NCI-H82 treated with DMSO at 0.1 percent for 48 hours (cell line): ENCODE measurements around the gene FAM3A.
"Not testable (repeated sequence)": the region's sequence is repeated elsewhere in the genome, so short reads cannot be mapped to it uniquely, and the experiment has no call there.

Source experiments
- DNase-seq: peaks from one replicate; lab custom pipeline; 2025; ENCODE audit not compliant: unreplicated experiment; lab: John Stamatoyannopoulos, UW

Gene FAM3A

DNA sequence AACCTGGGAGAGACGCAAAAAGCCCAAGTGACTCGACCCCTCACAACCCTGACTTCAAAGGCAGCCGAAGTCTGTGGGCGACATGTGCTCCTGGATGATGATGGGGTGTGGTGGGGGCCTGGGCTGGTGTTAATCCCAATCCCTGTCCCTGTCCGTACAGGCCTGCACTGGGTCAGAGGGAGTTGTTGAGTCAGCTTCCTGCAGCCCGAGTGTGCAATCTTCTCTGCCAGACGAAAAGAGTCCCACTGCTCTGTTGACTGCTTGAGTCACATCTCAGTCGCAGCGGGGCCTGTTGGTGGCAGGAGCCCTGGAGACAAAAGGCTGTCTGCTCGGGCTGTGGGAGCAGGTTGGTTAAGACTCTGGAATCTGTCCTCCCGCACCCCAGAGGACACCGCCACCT, 10.3 kb downstream of the FAM3A start:
- no peak for DNase-seq

DNA sequence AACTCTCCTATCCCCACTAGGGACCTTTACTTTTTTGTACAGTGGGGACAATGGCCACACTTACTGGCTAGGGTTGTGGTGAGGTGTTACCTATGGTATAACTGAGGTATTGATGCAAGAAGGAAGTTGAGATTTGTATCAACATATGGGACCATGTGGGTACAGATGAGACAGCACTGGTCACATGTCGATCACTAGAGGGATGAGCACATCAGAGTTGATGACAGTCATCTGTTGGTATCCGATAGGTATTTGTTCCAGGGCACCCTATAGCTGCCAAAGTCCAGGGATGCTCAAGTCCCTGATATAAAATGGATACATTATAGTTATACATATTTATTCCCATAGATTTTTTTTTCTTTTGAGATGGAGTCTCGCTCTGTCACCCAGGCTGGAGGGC, 13.0 kb downstream of the FAM3A start:
- DNase-seq = no peak

DNA sequence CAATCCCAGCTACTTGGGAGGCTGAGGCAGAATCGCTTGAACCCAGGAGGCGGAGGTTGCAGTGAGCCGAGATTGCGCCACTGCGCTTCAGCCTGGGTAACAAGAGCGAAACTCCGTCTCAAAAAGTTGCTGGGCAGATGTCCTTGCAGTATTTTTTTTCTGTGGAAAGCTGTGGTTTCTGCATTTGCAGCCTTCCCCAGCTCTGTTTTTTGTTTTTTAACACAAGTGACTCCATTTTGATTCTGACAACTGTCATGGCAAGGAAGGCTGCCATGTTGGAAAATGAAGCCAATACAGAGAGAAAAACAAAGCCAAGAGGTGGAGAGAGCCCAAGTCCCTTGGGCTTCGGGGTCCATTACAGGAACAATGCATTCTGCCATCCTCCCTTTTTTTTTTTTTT, 13.9 kb downstream of the FAM3A start:
- no peak for DNase-seq

DNA sequence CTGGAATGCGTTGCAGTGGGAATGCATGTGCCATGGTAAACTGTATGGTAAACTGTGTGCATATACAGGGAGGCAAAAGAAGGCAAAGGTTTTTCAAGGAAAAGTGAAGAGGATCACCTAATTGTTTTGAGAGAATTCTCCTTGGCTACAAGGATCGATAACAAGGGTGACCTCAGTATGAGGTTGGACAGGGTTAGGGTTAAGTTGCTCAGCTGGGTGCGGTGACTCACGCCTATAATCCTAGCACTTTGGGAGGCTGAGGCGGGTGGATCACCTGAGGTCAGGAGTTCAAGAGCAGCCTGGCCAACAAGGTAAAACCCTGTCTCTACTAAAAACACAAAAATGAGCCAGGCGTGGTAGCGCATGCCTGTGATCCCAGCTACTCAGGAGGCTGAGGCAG, 14.6 kb downstream of the FAM3A start:
- DNase-seq = not testable (repeated sequence)

DNA sequence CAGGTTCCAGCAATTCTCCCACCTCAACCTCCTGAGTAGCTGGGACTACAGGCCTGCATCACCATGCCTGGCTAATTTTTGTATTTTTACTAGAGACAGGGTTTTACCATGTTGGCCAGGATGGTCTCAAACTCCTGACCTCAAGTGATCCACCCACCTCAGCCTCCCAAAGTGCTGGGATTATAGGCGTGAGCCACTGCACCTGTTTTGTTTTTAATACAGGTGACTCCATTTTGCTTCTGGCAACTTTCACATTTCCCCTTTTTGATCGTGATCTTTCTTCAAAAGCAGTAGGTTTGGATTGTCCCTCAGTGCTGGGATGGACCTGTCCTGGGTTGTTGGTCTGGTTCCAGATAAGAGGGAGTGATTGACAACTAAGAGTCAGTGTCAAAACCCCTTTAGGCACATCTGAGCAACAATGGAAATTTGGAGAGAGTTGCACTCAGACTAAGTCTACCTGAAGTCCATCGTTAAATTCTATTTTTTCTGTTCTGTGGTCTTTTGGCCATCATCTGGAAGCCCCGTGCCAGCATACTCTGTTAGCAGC, 19.4 kb downstream of the FAM3A start:
- not testable (repeated sequence) for DNase-seq

DNA sequence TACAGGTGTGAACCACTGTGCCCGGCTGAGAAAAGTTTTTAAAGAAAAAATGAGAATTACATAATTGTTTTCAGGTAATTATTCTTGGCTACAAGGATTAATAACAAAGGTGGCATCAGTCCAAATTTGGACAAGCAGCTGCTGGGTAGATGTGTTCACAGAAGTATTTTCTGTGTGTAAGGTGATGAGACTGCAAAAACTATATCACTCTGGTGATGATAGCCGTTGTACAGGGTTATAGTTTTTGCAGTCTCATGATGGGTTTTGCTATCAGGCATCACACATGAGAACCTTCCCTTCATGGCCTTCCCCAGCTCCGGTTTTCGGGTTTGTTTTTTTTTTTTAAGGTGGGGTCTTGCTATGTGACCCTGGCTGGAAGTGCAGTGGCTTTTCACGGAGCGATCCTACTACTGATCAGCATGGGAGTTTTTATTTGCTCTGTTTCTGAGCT, 20.5 kb downstream of the FAM3A start:
- no peak for DNase-seq

DNA sequence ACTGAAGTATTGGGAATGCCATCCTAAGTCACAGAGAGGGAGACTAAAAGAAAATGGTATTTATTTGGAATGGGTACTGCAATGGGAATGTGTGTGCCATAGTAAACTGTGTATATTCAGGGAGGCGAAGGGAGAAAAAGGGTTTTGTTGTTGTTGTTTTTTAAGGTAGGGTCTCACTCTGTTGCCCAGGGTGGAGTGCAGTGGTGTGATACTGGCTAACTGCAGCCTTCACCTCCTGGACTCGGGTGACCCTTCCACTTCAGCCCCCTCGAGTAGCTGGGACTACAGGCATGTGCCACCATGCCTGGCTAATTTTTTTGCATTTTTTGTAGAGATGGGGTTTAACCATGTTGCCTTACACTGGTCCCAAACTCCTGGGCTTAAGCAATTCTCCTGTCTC, 21.3 kb downstream of the FAM3A start:
- DNase-seq = no peak

DNA sequence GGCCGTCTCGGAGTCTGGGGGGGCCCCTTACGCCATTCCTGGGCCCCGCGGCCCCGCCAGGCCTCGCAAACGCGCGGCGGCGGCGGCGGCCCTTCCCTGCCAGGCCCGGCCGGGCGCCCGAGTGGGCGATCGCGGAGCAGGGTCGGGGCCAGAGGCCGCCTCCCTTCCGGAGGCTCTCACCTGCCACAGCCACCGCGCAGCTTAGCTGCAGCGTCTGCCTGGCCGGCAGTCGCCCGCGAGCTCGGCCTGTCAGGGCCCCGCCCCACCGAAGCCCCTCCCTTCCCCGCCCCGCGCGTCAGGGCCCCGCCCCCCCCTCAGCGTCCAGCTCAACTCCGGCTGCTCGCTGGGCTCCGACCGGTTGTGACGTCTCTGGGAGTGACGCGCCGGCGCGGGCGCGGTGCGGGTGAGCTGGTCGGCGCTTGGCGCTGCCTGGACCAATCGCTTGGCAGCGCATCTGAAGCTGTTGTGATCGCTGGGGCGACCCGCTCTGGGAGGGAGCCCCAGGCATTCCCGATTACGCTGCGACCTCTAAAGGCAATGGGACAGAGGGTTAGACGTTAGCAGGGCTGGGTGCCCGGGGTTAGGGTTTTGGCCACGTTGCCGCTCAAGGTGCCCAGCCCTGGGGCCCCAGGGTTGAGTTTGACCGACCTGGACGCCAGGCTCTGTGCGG, 25.5 kb downstream of the FAM3A start, which contains the start of gene SLC10A3:
TSS of gene SLC10A3 (minus strand) at position 216 of the 670 bp plus-strand sequence. CDS start 1,689 bp downstream, outside the sequence.
- peak; percentile 76 for DNase-seq

DNA sequence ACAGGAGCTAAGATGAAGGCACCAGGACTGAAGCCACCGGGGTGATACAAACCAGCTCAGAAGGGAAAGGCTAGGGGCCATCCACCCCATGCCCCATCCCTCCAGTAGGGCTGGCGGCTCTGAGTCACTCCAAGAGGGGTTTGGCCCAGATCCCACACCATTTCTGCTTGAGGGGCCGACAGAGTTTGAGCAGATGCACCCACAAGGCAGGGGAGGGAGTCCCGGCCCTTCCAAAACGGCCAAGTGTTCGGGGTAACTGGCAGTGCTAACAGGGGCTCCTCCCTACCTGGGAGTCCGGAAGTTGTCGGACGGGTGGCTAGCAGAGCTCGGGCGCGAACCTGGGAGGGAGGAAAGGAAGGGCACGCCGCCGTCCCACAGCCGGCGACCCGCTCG, 26.0 kb downstream of the FAM3A start:
- no peak for DNase-seq

DNA sequence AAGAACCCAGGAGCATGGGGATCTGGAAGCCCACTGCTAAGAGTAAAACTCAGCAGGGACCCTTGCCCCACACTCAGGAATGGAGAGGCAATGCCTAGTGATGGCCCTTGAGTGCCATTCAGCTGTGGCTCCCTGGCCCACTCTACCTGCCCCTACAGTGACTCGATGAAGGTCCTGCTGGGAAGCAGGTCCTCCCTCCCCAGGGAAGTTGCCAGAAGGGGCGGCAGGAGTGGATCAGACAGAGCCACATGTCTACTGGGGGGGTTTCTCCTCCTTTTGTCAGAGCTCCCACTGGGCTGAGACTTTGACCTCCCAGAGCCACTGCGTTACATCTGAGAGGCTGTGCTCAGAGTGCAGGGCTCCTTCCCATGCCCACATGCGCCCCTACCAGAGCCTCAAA, 26.9 kb downstream of the FAM3A start:
- DNase-seq = no peak

DNA sequence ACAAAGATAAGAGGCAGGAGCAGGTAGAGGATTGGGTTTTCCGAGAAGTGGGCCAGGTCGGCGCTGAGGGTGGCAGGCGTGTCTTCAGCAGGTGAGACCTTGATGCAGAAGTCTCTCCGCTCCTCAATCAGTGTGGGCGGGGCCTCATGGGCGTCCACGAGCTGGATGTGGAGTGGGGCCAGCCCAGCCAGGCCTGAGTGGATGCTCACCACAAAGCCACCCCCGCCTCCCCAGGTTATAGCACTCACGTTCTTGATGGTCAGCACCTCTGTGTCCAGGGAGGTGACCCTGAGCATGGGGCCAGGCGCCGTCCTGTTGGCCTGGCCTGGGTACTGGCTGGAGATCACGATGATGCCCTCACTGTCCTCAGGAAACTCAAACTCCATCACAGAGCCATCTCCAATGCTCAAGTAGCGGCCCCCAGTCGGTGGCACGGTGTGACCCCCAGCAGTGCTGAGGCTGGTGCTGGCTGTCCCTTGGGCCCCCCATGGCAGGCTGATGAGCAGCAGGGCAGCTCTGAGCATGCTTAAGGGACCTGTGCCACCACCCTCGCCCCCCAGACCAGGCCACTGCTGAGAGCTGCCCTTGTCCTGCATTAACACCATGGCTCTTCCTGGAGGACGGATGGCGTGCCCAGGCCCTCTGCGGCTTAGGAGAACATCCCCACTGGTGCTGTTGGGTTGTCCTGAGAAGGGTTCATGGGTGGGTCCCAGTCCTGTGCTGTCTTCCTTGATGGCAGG, 27.5 kb downstream of the FAM3A start:
- DNase-seq = no peak

DNA sequence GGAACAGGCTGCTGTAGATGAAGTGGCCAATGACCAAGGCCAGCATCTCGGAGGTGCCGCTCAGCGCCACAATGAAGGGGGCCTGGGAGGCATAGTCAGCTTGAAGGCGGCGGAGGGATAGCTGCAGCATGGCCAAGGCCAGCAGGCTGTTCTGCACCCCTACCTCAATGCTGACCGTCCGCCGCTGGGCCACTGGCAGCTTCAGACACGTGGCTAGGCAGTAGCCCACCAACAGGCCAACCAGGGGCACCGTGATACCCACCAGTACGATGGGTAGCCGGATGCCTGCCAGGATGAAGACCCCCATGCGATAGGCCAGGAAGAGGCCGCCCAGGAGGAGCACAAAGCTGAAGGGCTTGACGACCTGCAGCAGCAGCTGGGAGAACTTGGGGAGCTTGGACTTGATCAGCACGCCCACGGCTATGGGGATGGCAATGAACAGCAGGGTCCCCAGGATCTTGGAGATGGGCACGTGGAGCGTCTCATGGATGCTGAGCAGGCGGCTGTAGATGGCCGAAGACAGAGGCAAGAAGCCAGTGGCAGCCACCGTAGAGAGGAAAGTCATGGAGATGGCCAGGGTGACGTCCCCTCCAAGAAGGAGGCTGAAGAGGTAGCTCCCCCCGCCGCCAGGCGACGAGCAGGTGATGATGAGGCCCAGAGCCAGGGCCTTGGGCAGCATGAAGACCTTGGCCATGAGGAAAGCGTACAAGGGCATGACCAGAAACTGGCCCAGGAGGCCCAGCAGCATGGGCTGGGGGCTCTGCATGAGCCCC, 28.3 kb downstream of the FAM3A start:
- DNase-seq = no peak

DNA sequence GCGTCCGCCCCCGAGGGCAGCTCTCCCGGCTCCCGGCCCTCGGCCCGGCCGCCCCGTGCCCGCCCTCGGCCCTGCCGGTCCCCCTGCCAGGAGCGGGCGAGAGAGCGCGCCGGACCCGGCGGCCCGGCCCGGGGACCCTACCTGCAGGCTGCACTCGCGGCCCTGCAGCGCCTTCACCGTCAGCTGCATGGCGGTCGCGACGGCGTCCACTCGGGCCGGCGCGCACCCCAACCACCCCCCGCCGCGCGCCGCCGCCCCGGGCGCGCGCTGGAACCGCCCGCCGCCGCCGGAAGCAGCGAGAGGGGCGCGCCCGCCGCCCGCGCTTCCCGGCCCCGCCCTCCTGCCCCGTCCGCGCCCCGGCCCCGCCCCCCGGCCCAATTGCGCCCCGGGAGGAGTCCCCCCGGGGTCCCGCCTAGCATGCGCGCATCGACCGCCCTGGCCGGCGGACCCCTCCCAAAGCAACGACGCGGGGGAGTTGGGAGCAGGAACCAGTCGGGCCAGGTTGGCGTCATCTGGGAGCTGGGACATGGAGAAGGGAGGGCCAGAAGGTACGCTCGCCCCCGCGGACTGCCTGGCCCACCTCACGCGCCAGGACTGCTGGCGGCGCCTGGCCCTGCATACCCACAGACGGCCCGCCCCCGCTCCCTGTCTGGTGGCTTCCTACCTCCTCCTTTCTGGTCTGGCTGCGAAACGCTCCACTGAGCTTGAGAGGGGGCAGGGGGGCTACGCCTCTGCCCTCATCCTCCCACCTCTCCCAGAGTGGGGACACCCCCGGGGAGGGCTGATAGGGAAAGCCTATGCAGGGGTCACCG, 29.4 kb downstream of the FAM3A start, which contains the start of gene UBL4A:
TSS of gene UBL4A (minus strand) at position 220 of the 812 bp plus-strand sequence. CDS start at position 189, 31 bp downstream.
- DNase-seq = peak; percentile 33

DNA sequence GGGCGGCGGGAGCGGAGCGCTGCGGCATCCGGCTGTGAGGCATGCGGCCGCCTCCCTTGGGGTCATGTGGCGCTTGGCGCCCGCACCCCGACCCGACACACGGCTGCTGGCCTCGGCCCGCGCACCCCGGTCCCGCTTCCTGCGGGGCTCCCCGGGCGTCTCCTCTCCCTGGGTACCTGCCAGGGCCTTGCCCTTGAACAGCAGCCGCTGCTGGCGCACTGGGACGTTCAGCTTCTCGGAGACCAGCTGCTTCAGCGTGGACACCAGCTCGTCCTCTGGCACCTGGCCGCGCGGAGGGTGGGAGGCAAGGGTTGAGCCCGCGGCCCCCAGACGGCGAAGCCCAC, 30.0 kb downstream of the FAM3A start:
- DNase-seq = no peak

DNA sequence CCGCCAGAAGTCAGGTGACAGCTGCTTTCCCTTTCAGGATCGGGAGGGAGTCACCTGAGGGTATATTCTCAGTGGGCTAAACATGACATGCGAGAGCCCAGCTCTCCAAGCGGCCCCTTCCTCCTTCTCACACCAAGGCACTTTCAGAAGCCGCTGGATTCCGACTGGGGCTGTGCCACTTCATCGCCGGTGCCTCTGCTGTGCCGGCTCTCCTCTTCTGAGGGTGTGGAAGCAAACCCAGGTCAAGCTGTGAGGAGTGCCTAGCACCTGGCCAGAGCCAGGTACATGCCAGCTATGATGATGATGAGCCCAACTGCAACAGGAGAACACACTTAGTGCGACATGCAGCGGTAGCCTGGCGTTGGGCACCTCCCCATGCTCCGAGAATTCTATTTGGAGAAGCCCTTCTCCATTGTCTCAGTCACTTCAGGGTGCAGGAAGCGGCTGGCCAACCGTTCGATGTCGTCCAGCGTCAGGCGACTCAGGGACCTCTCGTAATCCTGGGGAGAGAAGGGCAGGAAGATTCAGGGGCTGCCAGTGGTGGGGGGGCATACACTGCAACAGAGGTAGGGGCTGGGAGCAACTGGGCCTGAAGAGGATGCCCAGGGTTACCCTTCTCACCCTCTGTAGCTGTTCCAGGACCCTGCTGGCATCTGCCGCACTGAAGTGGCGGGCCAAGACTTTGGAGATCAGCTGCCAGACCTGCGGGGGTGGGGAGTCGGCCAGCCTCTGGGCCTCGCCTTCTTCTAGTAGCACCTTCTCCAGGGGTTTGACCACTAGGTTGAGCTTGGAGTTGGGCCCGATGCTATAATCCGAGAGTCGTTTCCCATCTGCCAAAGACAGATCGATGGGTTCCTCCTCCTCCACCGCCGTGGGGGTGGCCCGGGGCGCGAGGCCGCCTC, 30.6 kb downstream of the FAM3A start:
- DNase-seq = no peak

DNA sequence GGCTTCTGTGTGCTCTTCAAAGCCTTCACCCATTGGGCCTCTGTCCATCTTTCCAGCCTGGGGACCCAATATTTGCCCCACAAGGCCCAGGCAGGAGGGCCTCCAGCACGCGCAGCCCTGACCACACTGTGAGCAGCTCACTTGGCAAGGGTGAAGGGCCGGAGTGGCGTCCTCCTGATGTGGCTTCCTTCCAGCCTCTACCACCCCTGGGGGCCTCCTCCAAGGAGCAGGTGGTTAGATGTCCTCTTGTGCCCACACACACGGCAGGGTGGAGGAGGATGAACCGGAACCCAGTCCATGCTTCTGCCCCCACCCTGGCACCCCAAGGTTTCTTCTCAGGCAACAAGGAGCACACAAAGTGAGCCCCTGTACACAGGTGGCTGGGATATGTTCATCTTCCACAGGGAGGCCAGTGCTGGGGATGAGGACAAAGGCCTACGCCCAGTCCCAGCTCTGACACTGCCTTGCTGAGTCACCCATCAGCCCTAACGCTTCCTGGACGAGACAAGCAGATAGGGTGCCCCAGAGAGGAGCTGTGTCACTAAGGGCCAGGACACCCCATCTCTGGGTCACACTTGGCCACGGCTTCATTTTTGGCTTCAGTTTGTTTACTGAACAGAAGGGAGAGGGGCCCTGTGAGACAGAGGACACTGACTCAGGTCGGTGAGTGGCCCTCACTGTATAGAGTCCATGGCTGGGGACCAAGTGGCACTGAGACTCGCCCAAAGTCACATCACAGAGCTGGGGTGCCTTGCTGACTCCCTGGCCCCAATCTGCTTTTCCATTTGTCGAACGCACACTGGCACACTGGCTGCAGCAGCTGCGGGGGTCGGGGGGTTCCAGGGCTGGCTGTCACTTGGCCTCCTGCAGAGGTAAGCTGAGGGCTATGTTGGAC, 31.5 kb downstream of the FAM3A start:
- no peak for DNase-seq

DNA sequence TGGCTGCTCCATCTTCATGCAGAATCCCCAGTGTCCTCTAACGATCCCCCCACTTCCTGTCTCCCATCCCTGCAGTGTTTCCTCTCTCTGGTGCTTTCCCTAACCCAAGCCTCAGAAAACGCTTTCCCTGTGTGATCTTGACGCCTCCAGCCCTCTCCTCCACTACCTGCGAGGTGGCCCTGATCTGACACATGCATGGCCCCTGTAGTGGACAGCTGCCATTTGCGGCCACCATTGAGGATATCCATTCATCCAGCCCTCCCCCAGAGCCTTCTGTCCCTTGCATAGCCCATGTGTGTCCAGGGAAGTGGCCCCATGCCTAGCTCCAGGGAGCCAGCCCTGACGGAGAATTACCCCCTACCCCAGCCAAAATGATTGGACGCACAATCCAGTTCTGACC, 32.7 kb downstream of the FAM3A start:
- DNase-seq = no peak

DNA sequence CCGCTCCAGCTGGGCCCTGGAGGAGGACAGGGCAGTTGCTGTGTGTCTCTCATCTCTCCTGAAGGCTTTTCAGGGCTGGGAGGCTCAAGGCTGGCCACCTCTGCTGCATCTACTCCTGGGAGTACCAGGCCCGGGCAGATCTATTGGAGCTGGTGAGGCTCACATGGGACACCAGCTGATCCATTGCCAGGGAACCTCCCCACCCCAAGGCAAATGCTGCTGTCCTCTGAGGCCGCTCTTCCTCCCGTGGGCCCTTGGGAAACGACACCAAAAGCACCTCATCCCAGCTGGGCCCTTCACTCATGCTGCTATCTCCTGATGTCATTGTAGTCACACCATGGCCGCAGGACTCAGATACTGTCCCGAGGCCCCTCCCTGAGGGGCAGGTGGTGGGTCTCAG, 33.2 kb downstream of the FAM3A start:
- DNase-seq = no peak
